GM23338 (cell line): Measurements from ENCODE around the gene STAT3. TPM values are rescaled to one million over a fixed set of nuclear protein-coding genes. Genes with fewer than 3 reads are reported as not detected.

Source experiments
- ATAC-seq: fragments of 200-7000 bp; cut with Tn5 transposase; 3 replicates; pipeline ENCODE4 v1.9.1; 2020
- DNase-seq: peaks from one replicate; pipeline ENCODE4 v3.0.0-alpha.2; 2015; ENCODE audit warnings: low spot score
- H2AFZ ChIP-seq: fragments of 200-600 bp; sonication (generic); 2 replicates; pipeline ENCODE4 v1.8.0; 2016; ENCODE audit warnings: antibody characterized with exemption, mild to moderate bottlenecking, moderate library complexity
- H3F3A ChIP-seq: fragments of 200-600 bp; sonication (generic); replicated peaks from 2 replicates; pipeline ENCODE4 v1.8.0; 2017; ENCODE audit warnings: antibody characterized with exemption, mixed run types, low read depth
- H3K27ac ChIP-seq: fragments of 200-600 bp; sonication (generic); 2 replicates; pipeline ENCODE4 v1.6.1; 2016; ENCODE audit warnings: low read depth
- H3K27me3 ChIP-seq: fragments of 200-600 bp; sonication (generic); 2 replicates; pipeline ENCODE4 v1.8.0; 2016; ENCODE audit warnings: mild to moderate bottlenecking, mixed run types, moderate library complexity; ENCODE audit not compliant: insufficient read depth
- H3K36me3 ChIP-seq: fragments of 200-600 bp; sonication (generic); 2 replicates; pipeline ENCODE4 v1.8.0; 2016; ENCODE audit warnings: mild to moderate bottlenecking; ENCODE audit not compliant: insufficient read depth
- H3K4me1 ChIP-seq: fragments of 200-600 bp; sonication (generic); 2 replicates; pipeline ENCODE4 v1.8.0; 2016; ENCODE audit warnings: mild to moderate bottlenecking, moderate library complexity; ENCODE audit not compliant: insufficient read depth
- H3K4me2 ChIP-seq: fragments of 200-600 bp; sonication (generic); 2 replicates; pipeline ENCODE4 v1.7.1; 2017; ENCODE audit warnings: mixed run types
- H3K4me3 ChIP-seq: fragments of 200-600 bp; sonication (generic); 2 replicates; pipeline ENCODE4 v1.6.1; 2016; ENCODE audit warnings: mixed run types
- H3K79me2 ChIP-seq: fragments of 200-600 bp; sonication (generic); replicated peaks from 2 replicates; pipeline ENCODE4 v1.8.0; 2017; ENCODE audit warnings: mild to moderate bottlenecking; ENCODE audit not compliant: insufficient read depth
- H3K9me2 ChIP-seq: fragments of 200-600 bp; sonication (generic); 2 replicates; pipeline ENCODE4 v1.8.0; 2017; ENCODE audit not compliant: insufficient read depth
- H4K20me1 ChIP-seq: fragments of 200-600 bp; sonication (generic); replicated peaks from 2 replicates; pipeline ENCODE4 v1.8.0; 2017; ENCODE audit warnings: mild to moderate bottlenecking; ENCODE audit not compliant: insufficient read depth
- H3K27ac Mint-ChIP-seq: 2 replicates; pipeline ENCODE4 v1.8.0; 2020; ENCODE audit warnings: inconsistent platforms, mild to moderate bottlenecking, moderate library complexity, mixed read lengths
- H3K27me3 Mint-ChIP-seq: 3 replicates; pipeline ENCODE4 v1.8.0; 2022; ENCODE audit warnings: low read depth, mild to moderate bottlenecking, moderate library complexity, mixed read lengths, inconsistent platforms; ENCODE audit not compliant: insufficient read depth, poor library complexity
- H3K36me3 Mint-ChIP-seq: 3 replicates; pipeline ENCODE4 v1.8.0; 2021; ENCODE audit warnings: low read depth, mild to moderate bottlenecking, inconsistent platforms, moderate library complexity, mixed read lengths
- H3K4me1 Mint-ChIP-seq: 3 replicates; pipeline ENCODE4 v1.8.0; 2020; ENCODE audit warnings: mild to moderate bottlenecking, inconsistent platforms, mixed read lengths
- H3K4me3 Mint-ChIP-seq: 3 replicates; pipeline ENCODE4 v1.8.0; 2021; ENCODE audit warnings: moderate library complexity, mild to moderate bottlenecking, inconsistent platforms, mixed read lengths
- H3K9me3 Mint-ChIP-seq: 3 replicates; pipeline ENCODE4 v1.8.0; 2020; ENCODE audit warnings: moderate library complexity, mild to moderate bottlenecking, inconsistent platforms, mixed read lengths
- CREB1 ChIP-seq: fragments of 250-450 bp; sonication (Bioruptor Pico); IDR thresholded peaks from 2 replicates; pipeline ENCODE4 v1.5.0; 2020; ENCODE audit warnings: low read depth, mild to moderate bottlenecking, moderate library complexity
- CTCF ChIP-seq, 2 experiments: fragments of 200-600 bp in 1 of 2; sonication (generic) in 1 of 2; conservative IDR thresholded peaks; 2 replicates each; pipeline versions ENCODE4 v1.5.1 to v1.6.1; 2016 to 2017; ENCODE audit warnings: antibody characterized with exemption in 2 of 2, low read depth in 2 of 2, mild to moderate bottlenecking in 2 of 2, moderate library complexity in 1 of 2
- ETS1 ChIP-seq: IDR thresholded peaks from 2 replicates; pipeline ENCODE4 v1.6.1; 2016; ENCODE audit warnings: antibody characterized with exemption
- EZH2 ChIP-seq: fragments of 200-600 bp; sonication (generic); IDR thresholded peaks from one replicate; pipeline ENCODE4 v1.8.0; 2017; ENCODE audit warnings: antibody characterized with exemption, mild to moderate bottlenecking, low read depth; ENCODE audit not compliant: unreplicated experiment
- EZH2phosphoT487 ChIP-seq: fragments of 200-600 bp; sonication (generic); IDR thresholded peaks from one replicate; pipeline ENCODE4 v1.8.1; 2018; ENCODE audit warnings: antibody characterized with exemption; ENCODE audit not compliant: unreplicated experiment
- JUNB ChIP-seq: IDR thresholded peaks from one replicate; pipeline ENCODE4 v1.6.1; 2016; ENCODE audit warnings: antibody characterized with exemption; ENCODE audit not compliant: unreplicated experiment
- NANOG ChIP-seq: IDR thresholded peaks from 2 replicates; pipeline ENCODE4 v1.6.1; 2016; ENCODE audit warnings: antibody characterized with exemption, borderline replicate concordance
- POLR2AphosphoS5 ChIP-seq: IDR thresholded peaks from 2 replicates; pipeline ENCODE4 v1.6.1; 2016; ENCODE audit warnings: antibody characterized with exemption, low read depth
- REST ChIP-seq: IDR thresholded peaks from one replicate; pipeline ENCODE4 v1.6.1; 2018; ENCODE audit warnings: antibody characterized with exemption; ENCODE audit not compliant: unreplicated experiment
- STAT1 ChIP-seq: IDR thresholded peaks from one replicate; pipeline ENCODE4 v1.6.1; 2016; ENCODE audit warnings: antibody characterized with exemption; ENCODE audit not compliant: unreplicated experiment
- ZNF114 ChIP-seq: fragments of 250-450 bp; sonication (Bioruptor Pico); IDR thresholded peaks from 2 replicates; pipeline ENCODE4 v1.5.0; 2020; ENCODE audit warnings: mild to moderate bottlenecking, moderate library complexity
- ZNF331 ChIP-seq: fragments of 250-450 bp; sonication (Bioruptor Pico); IDR thresholded peaks from 2 replicates; pipeline ENCODE4 v1.5.0; 2020; ENCODE audit warnings: low read depth, mild to moderate bottlenecking, moderate library complexity
- polyA plus RNA-seq: library from polyadenylated mRNA; unstranded; fragments of >200 nt; fragmentation: Nextera tagmentation; extraction: Ambion mirVana; gene quantifications from 2 replicates; pipeline ENCODE4 v1.2.1, GENCODE V29; 2016
- total RNA-seq: library from RNA; depleted of rRNA; stranded (reverse); fragments of >200 nt; shearing (Covaris generic); gene quantifications from 2 replicates; pipeline ENCODE4 v1.2.3, GENCODE V29; 2014

The STAT3 gene
- total and polyA plus RNA-seq, 2 experiments from 2014 or later: 49.5 to 78.0 TPM

- DNase-seq (no peak), ATAC-seq (no peak)
- peaks cover 7% of the 10 kb centered on the region; the same call in 2 of the 3 replicates for H3K4me1 Mint-ChIP-seq
- peaks cover 9% of the 10 kb centered on the region for H3K27me3 Mint-ChIP-seq
- no peak overlapping the region for H3K4me3 Mint-ChIP-seq
- H3K36me3 Mint-ChIP-seq: peaks cover 75% of the 10 kb centered on the region
- Histone ChIP-seq H2AFZ (no peak overlapping the region), H3K27ac (0 out of 2 replicates have a peak overlapping the region, but pooled peaks have one; percentile 23), H3K4me2 (no peak overlapping the region), H3K4me3 (no peak overlapping the region), H3K9me2 (no peaks in the 10 kb centered on the region), H3K36me3 (peaks cover 41% of the 10 kb centered on the region), H4K20me1 (no peaks in the 10 kb centered on the region), H3K27me3 (no peaks in the 10 kb centered on the region), H3F3A (peaks cover 17% of the 10 kb centered on the region), H3K4me1 (peaks cover 4% of the 10 kb centered on the region; the same call in 1 of the 2 replicates), H3K79me2 (no peaks in the 10 kb centered on the region)
- no peak overlapping the region for H3K27ac Mint-ChIP-seq
- no peak for TF ChIP-seq ZNF114 (CRISPR knock-in tag)
- no peak for TF ChIP-seq CREB1
- TF ChIP-seq REST: no peak
- no peak for TF ChIP-seq EZH2phosphoT487
- no peak for TF ChIP-seq NANOG
- no peak for TF ChIP-seq STAT1
- TF ChIP-seq POLR2AphosphoS5: no peak
- no peak for TF ChIP-seq JUNB
- no peak for TF ChIP-seq ZNF331
- no peaks in the 10 kb centered on the region for H3K9me3 Mint-ChIP-seq
Measured at GRCh38 chr17:42334677-42335076, 53.6 kb downstream of the STAT3 start.

GRCh38 chr17:42333053-42333452, 55.2 kb downstream of the STAT3 start:
- Mint-ChIP-seq H3K4me1 (peaks cover 21% of the 10 kb centered on the region; the same call in 2 of the 3 replicates), H3K36me3 (peaks cover 73% of the 10 kb centered on the region)
- no peak for TF ChIP-seq EZH2phosphoT487
- no peak for TF ChIP-seq CTCF (conservative IDR thresholded peaks at IDR 0.05; ENCODE audit: low read depth in 2 of 2)
- no peak for TF ChIP-seq ETS1
- no peak for TF ChIP-seq ZNF114 (CRISPR knock-in tag)
- no peak for TF ChIP-seq REST
- TF ChIP-seq JUNB: no peak
- TF ChIP-seq POLR2AphosphoS5: no peak
- TF ChIP-seq EZH2: no peak
- no peak for TF ChIP-seq CREB1
- no peak for TF ChIP-seq NANOG

More at GRCh38 chr17:42333053-42333452, 55.2 kb downstream of the STAT3 start:
- Histone ChIP-seq H3K27me3 (no peaks in the 10 kb centered on the region), H3K36me3 (peaks cover 36% of the 10 kb centered on the region), H3K9me2 (no peaks in the 10 kb centered on the region), H3K4me3 (no peak overlapping the region), H2AFZ (no peak overlapping the region), H3F3A (peaks cover 24% of the 10 kb centered on the region), H3K4me2 (no peak overlapping the region), H3K4me1 (peaks cover 12% of the 10 kb centered on the region), H3K27ac (no peak overlapping the region), H4K20me1 (no peaks in the 10 kb centered on the region), H3K79me2 (no peaks in the 10 kb centered on the region)
- peaks cover 9% of the 10 kb centered on the region for H3K27me3 Mint-ChIP-seq
- no peaks in the 10 kb centered on the region; the same call in 2 of the 3 replicates for H3K9me3 Mint-ChIP-seq
- no peak overlapping the region for H3K27ac Mint-ChIP-seq
- no peak overlapping the region for H3K4me3 Mint-ChIP-seq
- DNase-seq: no peak
- ATAC-seq: no peak
